HG02759 (cell line): ENCODE results near the gene FGF10.
A peak's percentile ranks its signal among the peaks of the same experiment; 100 is the strongest.

ENCODE experiments used
- ATAC-seq: cut with Tn5 transposase; IDR thresholded peaks from one replicate; pipeline ENCODE4 v1.9.1; 2021; ENCODE audit warnings: mild to moderate bottlenecking, moderate library complexity; ENCODE audit not compliant: unreplicated experiment

Gene FGF10

GRCh38 chr5:44358421-44358820 lies 30.8 kb downstream of the FGF10 start:
- no peak for ATAC-seq

GRCh38 chr5:44356231-44356630 lies 33.0 kb downstream of the FGF10 start:
- no peak for ATAC-seq

GRCh38 chr5:44345871-44346270 lies 43.3 kb downstream of the FGF10 start:
- no peak for ATAC-seq

- ATAC-seq: peak; percentile 56
These were observed 52.5 kb downstream of the FGF10 start for GRCh38 chr5:44336708-44337107.

- no peak for ATAC-seq
These were observed 54.6 kb downstream of the FGF10 start for GRCh38 chr5:44334622-44335021.

DNA sequence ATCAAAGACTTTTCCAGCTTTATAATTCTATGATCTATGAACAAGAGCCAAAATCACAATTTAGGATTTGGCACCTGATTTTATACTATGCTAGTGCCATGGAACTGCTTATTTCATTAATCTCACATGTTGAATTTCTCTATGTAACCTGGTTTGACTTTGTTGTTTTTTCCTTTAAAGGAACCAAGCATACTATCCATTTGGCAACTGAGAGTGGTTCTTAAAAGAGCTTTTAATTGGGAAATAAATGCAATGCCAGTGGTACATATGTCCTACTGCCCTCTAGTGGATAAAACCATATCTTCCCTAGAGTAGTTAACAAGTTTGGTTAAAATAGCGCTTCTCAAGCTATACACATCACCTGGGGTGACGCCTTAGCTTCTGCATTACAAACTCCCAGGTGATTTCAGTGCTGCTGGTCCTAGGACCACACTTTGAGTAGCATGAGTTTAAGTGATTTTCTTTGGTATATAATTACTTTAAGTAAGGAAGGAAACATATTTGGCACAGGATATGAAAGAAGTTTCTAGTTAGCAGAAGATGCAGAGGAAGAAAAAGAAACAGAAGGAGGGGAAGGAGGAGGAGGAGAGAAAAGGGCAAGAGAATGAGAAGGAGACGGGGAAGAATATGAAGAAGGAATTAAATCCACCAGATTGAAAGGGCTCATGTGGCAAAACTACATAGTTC lies 56.8 kb downstream of the FGF10 start:
- peak; percentile 71 for ATAC-seq

- ATAC-seq: no peak
These were observed 57.7 kb downstream of the FGF10 start for GRCh38 chr5:44331471-44332050.

GRCh38 chr5:44329716-44330115 lies 59.5 kb downstream of the FGF10 start:
- no peak for ATAC-seq

GRCh38 chr5:44321144-44321725 lies 68.0 kb downstream of the FGF10 start:
- no peak for ATAC-seq

DNA sequence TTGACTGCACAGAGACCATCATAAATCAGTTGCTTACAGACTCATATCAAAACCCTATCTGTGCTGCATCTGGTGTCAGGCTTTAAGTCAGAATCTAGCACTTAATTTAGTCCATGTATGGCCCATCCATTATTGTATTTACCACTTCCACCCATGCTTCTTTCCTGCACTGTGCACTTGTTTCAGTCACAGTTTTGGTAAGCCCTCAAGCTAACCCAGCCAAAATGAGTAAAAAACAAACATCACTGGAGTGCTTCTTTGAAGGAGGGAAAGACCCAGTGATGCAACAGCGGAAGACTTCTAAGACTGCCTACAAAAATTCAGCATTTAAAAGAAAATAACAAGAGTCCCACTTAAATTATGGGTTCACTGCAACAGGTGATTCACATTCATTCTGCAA lies 69.0 kb downstream of the FGF10 start:
- no peak for ATAC-seq

DNA sequence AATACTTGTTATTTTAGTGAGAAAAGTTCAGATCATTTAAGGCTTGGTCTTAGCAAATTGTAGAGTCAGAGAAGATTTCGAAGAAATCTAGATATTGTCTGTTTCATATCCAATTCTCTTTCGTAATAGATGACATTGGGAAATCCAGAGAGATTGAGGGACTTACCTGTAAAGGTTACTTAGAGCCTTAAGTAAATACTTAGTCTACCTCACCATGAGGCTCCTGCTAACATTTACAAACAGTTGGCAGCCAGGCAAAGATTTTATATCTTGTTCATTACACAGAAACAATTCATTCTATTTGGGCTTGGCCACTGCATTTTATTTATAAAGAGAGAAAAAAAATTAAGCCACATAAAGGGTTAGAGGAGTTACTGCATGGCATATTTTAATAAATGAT lies 70.3 kb downstream of the FGF10 start:
- no peak for ATAC-seq

- ATAC-seq: no peak
These were observed 76.8 kb downstream of the FGF10 start for GRCh38 chr5:44312374-44312773.

GRCh38 chr5:44300551-44300950 lies 88.7 kb downstream of the FGF10 start:
- ATAC-seq: no peak

DNA sequence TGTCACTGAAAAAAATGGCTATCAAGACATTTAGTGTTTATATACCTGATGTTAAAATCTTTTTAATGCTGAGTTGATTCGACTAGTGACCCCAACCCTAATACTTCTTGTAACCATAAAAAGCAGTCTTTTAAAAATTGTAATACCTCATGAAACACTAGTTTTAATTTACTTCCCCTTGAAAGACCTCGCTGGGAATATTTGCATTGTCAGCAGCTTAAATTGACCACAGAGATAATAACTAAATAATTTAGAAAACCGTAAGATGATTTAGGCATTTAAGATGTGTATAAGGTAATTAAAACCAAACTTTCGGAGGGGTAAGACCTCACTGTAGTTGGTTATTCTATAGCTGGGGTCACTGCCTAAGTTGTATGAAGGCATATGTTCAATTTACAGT lies 89.8 kb downstream of the FGF10 start:
- ATAC-seq: no peak

DNA sequence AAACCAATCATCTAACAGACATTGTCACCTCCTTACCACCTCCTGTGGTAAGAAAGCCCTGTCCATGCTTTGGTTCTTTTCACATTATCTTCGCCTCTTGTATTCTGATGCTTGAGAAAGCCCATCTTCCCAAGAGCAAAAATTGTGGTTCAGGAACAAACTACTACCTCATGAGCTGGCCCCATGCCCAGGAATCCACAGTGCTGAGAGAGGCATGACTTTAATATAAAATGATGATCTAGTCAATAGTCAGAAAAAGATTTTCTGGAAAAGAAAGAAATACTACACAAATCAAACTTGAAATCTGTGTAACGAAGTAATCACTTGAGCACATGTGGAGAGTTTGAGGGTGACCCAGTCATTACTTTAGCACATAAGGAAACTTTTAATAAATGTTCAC lies 94.7 kb downstream of the FGF10 start:
- no peak for ATAC-seq

DNA sequence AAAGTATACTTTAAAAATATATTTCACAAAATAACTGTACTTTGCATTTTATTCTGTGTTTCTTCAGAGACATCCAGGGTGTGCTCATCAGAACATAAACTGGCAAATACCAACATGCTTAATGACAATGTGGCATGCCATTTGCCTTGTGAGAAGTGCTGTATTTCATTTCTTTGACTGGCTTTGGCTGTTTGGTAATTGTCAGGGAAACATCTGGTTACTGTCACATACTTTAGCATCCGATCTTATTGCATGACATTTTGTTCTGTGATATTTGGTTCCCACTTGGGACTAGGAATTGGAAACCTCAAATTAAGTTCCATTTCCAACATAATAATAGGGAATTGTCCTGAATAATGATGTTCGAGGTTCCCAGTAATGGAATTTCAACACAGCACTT lies 96.5 kb downstream of the FGF10 start:
- ATAC-seq: no peak

DNA sequence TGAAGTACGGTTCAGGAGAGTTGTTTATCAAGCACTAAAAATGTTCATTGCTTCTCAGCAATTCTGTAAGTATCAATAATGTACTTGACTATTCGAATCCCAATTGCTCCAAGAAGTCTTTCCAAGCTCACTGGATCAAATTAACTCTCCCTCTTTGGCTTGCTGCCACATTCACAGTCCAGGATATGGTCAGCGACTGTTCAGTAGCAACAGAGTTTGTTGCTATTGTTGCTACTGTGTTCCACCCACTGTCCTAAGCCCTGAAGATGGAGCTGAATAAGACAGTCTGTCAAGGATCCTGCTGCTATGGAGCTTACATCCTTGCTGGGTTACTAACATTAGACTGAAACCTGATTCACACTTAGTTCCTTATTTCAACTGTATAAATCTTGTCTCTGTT lies 110.8 kb downstream of the FGF10 start:
- no peak for ATAC-seq

DNA sequence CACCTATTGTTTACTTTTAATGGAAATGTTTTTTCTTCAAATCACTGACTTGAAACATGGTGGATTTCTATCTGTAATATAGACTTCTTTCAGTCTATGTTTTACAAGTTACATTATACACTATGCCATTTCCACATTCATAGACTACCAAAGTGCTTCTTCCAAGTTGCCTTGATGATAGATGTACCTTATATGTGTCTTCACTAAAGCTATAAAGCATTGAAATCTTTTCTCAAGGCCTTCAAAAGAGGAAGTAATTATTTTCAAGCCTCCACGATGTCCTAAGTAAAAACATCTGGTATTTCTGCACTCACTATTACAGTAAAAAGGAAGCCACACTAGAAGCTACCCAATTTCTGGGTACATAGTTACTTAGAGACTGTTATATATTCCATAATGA lies 113.3 kb downstream of the FGF10 start:
- no peak for ATAC-seq

DNA sequence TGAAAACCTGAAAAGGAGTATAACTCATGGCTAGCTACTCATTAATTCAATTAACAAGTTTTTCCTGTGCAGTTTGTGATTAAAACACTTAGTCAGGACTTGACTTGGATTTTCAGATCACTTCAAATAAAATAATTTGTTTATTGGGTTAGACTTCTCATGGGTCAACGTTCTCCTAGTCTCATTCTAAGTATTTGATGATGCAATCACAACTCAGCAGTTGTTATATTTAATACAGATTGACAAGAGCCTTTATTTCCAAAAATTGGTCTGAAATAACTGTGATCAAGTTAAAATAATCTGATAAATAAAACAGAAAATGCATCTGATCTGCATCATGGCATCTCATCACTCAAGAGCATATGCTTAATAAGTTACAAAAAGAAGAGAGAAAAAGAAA lies 113.9 kb downstream of the FGF10 start:
- no peak for ATAC-seq

- no peak for ATAC-seq
These were observed 121.3 kb downstream of the FGF10 start for GRCh38 chr5:44267909-44268308.

DNA sequence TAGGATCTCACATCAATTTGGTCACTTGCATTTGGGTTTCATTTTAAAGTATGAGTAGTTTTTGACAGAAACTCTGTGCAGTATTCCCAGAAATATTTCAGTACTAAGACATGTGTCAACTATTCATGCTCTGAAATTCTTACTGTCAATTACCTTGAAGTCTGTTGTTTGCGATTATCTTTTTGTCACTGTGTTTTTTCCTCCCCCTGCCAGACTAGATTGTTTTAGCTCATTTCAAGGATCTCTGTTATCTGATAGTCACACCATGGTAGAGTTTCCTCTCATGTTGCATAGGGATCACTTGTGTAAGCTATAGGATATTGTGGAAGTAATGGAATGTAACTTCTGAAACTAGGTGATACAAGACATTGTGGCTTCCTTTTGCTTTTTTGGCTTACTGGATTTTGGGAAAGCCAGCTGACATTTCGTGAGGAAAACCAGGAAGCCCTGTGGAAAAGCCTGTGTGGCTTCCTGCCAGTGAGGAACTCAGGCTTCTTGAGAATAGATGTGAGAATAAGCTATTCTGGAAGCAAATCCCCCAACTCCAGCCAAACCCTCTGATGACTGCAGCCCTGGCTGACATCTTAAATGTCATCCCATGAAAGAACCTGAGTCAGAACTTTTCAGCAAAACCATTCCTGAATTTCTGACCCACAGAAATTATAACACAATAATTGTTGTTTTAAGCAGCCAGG lies 122.2 kb downstream of the FGF10 start:
- ATAC-seq: no peak

DNA sequence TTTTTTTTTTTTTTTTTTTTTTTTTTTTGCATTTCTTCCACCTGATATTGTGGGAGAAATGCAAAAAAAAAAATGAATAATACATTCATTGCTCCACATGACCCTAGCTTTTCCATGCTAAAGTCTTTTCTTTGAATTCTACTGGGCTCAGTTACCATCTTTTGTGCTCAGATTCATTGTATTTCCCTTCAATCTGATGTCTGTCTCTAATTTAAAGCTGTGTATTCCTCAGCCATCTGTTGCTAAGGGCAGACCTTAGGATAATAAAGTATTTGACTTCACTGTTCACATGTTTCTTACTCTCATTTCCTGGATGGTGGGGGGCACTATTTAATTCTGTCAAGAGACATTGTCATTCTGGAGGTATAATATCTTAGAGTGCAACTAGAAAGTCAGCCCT lies 123.5 kb downstream of the FGF10 start:
- ATAC-seq: no peak
